ENCODE measurements around the gene SLCO3A1. TPM values are rescaled to one million over a fixed set of nuclear protein-coding genes. Genes with fewer than 3 reads are reported as not detected.

SLCO3A1 gene
- total RNA-seq, 2 donors from 2014 or later = 7.2 to 11.4 TPM

DNA sequence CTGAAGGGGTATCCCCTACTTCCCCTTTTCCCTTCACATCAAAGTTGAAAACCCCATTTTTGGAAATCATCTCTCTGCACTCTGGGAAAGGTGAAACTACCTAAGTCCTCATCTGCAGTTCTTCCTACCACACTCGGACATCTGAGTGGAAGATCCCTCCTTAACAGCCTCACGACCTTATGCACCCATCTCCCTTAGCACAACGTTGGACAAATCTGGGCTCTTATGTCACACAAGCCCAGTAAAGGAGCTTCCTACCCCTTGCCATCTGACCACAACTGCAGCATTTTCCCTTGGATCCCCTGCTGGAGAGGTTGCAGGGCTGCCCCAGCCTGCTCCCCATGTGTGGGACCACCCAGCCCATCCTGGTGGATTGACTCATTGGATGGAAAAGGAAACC is 288.1 kb downstream of the SLCO3A1 start:
- 84 to 95% methylated on average over 2 to 3 of the region's 3 CpGs for WGBS, 2 experiments (ENCODE audit: insufficient coverage in 1 of 2, insufficient read length in 1 of 2)

DNA sequence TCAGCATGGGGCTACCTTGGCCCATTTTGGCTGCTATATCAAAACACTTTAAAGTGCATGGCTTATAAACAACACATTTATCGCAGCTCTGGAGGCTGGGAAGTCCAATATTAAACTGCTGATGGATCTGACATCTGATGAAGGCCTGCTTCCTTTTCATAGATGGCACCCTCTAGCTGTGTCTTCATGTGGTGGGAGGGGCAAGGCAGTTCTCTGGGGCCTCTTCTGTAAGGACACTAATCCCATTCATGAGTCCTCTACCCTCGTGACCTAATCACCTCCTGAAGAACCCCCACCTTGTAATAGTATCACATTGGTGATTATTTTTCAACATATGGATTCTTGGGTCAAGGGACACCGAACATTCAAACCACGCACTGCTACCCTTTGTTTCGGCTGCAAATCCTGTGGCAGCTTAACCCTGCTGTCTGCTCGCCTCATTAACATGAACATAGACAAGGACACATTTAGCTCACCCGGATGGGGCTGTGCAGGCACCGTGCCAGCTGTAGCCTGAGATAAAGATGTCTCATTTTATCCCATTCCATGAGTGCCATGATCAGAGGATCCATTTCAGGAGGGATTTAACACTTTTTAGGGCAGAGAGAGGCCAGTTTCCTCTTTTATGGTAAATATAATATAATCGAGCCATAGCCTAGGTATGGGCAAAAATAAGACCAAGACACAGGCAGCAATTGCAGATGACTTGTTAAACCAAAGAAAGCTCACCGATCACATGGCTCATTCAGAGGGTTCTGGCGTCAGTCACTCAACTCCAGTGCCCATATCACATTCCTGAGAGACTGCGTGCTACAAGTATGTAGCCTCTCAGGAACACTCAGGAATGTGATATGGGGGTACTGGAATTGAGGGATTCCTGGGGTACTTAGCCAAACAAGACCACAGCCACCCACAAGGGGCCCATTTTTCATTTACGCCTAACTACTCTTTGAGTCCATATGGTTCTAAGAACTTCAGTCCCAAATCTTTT is 289.0 kb downstream of the SLCO3A1 start:
- no peaks in the 10 kb centered on the region for H3K9me3 Mint-ChIP-seq
- H3K27me3 Mint-ChIP-seq (ENCODE audit: insufficient read depth) = no peaks in the 10 kb centered on the region
- DNase-seq = no peak
- no peak overlapping the region for H3K4me3 ChIP-seq (ENCODE audit: low read length)
- no peak overlapping the region for H3K27ac ChIP-seq (ENCODE audit: low read depth, low read length)
- TF ChIP-seq, protein P1, sequence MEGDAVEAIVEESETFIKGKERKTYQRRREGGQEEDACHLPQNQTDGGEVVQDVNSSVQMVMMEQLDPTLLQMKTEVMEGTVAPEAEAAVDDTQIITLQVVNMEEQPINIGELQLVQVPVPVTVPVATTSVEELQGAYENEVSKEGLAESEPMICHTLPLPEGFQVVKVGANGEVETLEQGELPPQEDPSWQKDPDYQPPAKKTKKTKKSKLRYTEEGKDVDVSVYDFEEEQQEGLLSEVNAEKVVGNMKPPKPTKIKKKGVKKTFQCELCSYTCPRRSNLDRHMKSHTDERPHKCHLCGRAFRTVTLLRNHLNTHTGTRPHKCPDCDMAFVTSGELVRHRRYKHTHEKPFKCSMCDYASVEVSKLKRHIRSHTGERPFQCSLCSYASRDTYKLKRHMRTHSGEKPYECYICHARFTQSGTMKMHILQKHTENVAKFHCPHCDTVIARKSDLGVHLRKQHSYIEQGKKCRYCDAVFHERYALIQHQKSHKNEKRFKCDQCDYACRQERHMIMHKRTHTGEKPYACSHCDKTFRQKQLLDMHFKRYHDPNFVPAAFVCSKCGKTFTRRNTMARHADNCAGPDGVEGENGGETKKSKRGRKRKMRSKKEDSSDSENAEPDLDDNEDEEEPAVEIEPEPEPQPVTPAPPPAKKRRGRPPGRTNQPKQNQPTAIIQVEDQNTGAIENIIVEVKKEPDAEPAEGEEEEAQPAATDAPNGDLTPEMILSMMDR (conservative IDR thresholded peaks at IDR 0.05) = no peak
- H3K27me3 ChIP-seq (ENCODE audit: control insufficient read depth, insufficient read depth, low read length, poor library complexity, severe bottlenecking) = no peaks in the 10 kb centered on the region
- H3K9ac ChIP-seq (ENCODE audit: extremely low read depth, low read length, poor library complexity, severe bottlenecking) = no peak overlapping the region
- no peaks in the 10 kb centered on the region for H3K4me1 ChIP-seq (ENCODE audit: control insufficient read depth, insufficient read depth, low read length)
- 91 to 93% methylated on average over 5 to 13 of the region's 13 CpGs for WGBS, 2 experiments (ENCODE audit: insufficient coverage in 1 of 2, insufficient read length in 1 of 2)
- H3K36me3 ChIP-seq (ENCODE audit: control insufficient read depth, insufficient read depth, low read length) = no peaks in the 10 kb centered on the region
- H3K27ac Mint-ChIP-seq = no peak overlapping the region
- H3K4me1 Mint-ChIP-seq = peaks cover 7% of the 10 kb centered on the region
- H3K4me3 Mint-ChIP-seq = no peak overlapping the region
- no peaks in the 10 kb centered on the region for H3K36me3 Mint-ChIP-seq (ENCODE audit: low read depth)
- H3K9me3 ChIP-seq (ENCODE audit: control insufficient read depth, low read length) = no peaks in the 10 kb centered on the region

More for the DNA sequence above, 288.1 kb downstream of the SLCO3A1 start:
- Histone ChIP-seq H3K4me3 (ENCODE audit: low read length) (no peak overlapping the region), H3K27ac (ENCODE audit: low read depth, low read length) (no peak overlapping the region), H3K9me3 (ENCODE audit: control insufficient read depth, low read length) (no peaks in the 10 kb centered on the region), H3K27me3 (ENCODE audit: control insufficient read depth, insufficient read depth, low read length, poor library complexity, severe bottlenecking) (no peaks in the 10 kb centered on the region), H3K4me1 (ENCODE audit: control insufficient read depth, insufficient read depth, low read length) (no peaks in the 10 kb centered on the region), H3K36me3 (ENCODE audit: control insufficient read depth, insufficient read depth, low read length) (no peaks in the 10 kb centered on the region), H3K9ac (ENCODE audit: extremely low read depth, low read length, poor library complexity, severe bottlenecking) (no peak overlapping the region)
- DNase-seq = no peak
- Mint-ChIP-seq H3K36me3 (ENCODE audit: low read depth) (no peaks in the 10 kb centered on the region), H3K4me3 (no peak overlapping the region), H3K4me1 (no peaks in the 10 kb centered on the region), H3K27ac (no peak overlapping the region), H3K9me3 (peaks cover 1% of the 10 kb centered on the region), H3K27me3 (ENCODE audit: insufficient read depth) (no peaks in the 10 kb centered on the region)
- TF ChIP-seq, protein P1 (conservative IDR thresholded peaks at IDR 0.05) = no peak

DNA sequence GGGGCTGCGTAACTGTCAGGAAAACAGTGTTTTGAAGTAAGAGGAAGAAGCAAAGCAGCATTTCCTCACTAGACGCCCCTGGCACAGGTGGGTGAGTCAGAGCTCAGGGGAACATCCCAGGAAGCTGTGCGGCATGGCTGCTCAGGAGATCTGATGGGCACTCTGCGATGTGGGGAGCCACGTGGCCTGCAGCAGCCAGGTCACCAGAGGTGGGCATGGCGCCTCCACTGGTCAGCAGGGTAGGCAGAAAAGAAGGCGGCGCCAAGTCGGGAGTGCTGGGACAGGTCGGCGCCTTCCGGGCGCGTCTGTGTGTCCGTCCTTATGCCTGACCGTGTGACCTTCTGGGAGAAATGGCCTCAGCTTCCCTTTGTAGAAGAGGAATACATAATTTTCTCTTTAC is 290.3 kb downstream of the SLCO3A1 start:
- Histone ChIP-seq H3K36me3 (ENCODE audit: control insufficient read depth, insufficient read depth, low read length) (no peaks in the 10 kb centered on the region), H3K4me3 (ENCODE audit: low read length) (no peak overlapping the region), H3K9me3 (ENCODE audit: control insufficient read depth, low read length) (no peaks in the 10 kb centered on the region), H3K9ac (ENCODE audit: extremely low read depth, low read length, poor library complexity, severe bottlenecking) (no peak overlapping the region), H3K27me3 (ENCODE audit: control insufficient read depth, insufficient read depth, low read length, poor library complexity, severe bottlenecking) (no peaks in the 10 kb centered on the region), H3K27ac (ENCODE audit: low read depth, low read length) (no peak overlapping the region), H3K4me1 (ENCODE audit: control insufficient read depth, insufficient read depth, low read length) (no peaks in the 10 kb centered on the region)
- Mint-ChIP-seq H3K36me3 (ENCODE audit: low read depth) (no peaks in the 10 kb centered on the region), H3K9me3 (no peaks in the 10 kb centered on the region), H3K27ac (no peak overlapping the region), H3K4me1 (peaks cover 8% of the 10 kb centered on the region), H3K27me3 (ENCODE audit: insufficient read depth) (no peaks in the 10 kb centered on the region), H3K4me3 (no peak overlapping the region)
- 96 to 98% methylated on average over 13 to 16 of the region's 16 CpGs for WGBS, 2 experiments (ENCODE audit: insufficient coverage in 1 of 2, insufficient read length in 1 of 2)
- TF ChIP-seq, protein P1 (conservative IDR thresholded peaks at IDR 0.05) = no peak
- DNase-seq = no peak

Data from endodermal cell (in vitro differentiated cells).